H9 (cell line): ENCODE results near the gene PHF21B. TPM values are rescaled to one million over a fixed set of nuclear protein-coding genes. Genes with fewer than 3 reads are reported as not detected.
A peak's percentile ranks its signal among the peaks of the same experiment; 100 is the strongest.
"Not testable (repeated sequence)": the region's sequence is repeated elsewhere in the genome, so short reads cannot be mapped to it uniquely, and the experiment has no call there.

Source experiments
- DNase-seq: peaks from one replicate; pipeline ENCODE4 v3.0.0-alpha.2; 2017
- H2AFZ ChIP-seq: one replicate; pipeline ENCODE4 v1.6.1; 2013; ENCODE audit warnings: mild to moderate bottlenecking, low read length, control low read depth, moderate library complexity
- H2AK5ac ChIP-seq: 2 replicates; pipeline ENCODE4 v1.6.1; 2013; ENCODE audit warnings: low read length, control low read depth, mixed read lengths; ENCODE audit not compliant: insufficient read length
- H2BK120ac ChIP-seq: one replicate; pipeline ENCODE4 v1.6.1; 2013; ENCODE audit warnings: low read depth, mild to moderate bottlenecking, low read length, control low read depth, inconsistent platforms; ENCODE audit not compliant: poor library complexity, severe bottlenecking
- H2BK12ac ChIP-seq: 2 replicates; pipeline ENCODE4 v1.6.1; 2013; ENCODE audit warnings: low read length, control low read depth, mixed read lengths, low read depth; ENCODE audit not compliant: insufficient read length
- H2BK15ac ChIP-seq: 2 replicates; pipeline ENCODE4 v1.6.1; 2013; ENCODE audit warnings: low read depth, low read length, control low read depth
- H2BK20ac ChIP-seq: one replicate; pipeline ENCODE4 v1.6.1; 2013; ENCODE audit warnings: low read depth, mild to moderate bottlenecking, low read length, control low read depth, inconsistent platforms; ENCODE audit not compliant: poor library complexity, severe bottlenecking
- H2BK5ac ChIP-seq: 2 replicates; pipeline ENCODE4 v1.6.1; 2013; ENCODE audit warnings: low read length, control low read depth, mixed read lengths; ENCODE audit not compliant: insufficient read length
- H3K14ac ChIP-seq: 2 replicates; pipeline ENCODE4 v1.6.1; 2013; ENCODE audit warnings: low read length, control low read depth; ENCODE audit not compliant: insufficient read depth
- H3K18ac ChIP-seq: 2 replicates; pipeline ENCODE4 v1.6.1; 2013; ENCODE audit warnings: low read depth, mild to moderate bottlenecking, mixed read lengths, low read length, control low read depth; ENCODE audit not compliant: insufficient read length
- H3K23ac ChIP-seq: 2 replicates; pipeline ENCODE4 v1.6.1; 2013; ENCODE audit warnings: low read length, control low read depth, mixed read lengths, low read depth; ENCODE audit not compliant: insufficient read length
- H3K23me2 ChIP-seq: 2 replicates; pipeline ENCODE4 v1.6.1; 2013; ENCODE audit warnings: low read depth, mild to moderate bottlenecking, mixed read lengths, low read length, control low read depth; ENCODE audit not compliant: insufficient read length, poor library complexity, severe bottlenecking
- H3K27ac ChIP-seq: 2 replicates; pipeline ENCODE4 v1.5.1; 2013; ENCODE audit warnings: low read length, control low read depth, mixed read lengths, low read depth; ENCODE audit not compliant: insufficient read length
- H3K27me3 ChIP-seq: 2 replicates; pipeline ENCODE4 v1.6.1; 2013; ENCODE audit warnings: low read length, control low read depth, inconsistent platforms; ENCODE audit not compliant: insufficient read depth
- H3K4ac ChIP-seq: 2 replicates; pipeline ENCODE4 v1.6.1; 2013; ENCODE audit warnings: low read depth, mild to moderate bottlenecking, control low read depth, inconsistent platforms, low read length, moderate library complexity
- H3K4me1 ChIP-seq: 2 replicates; pipeline ENCODE4 v1.6.1; 2013; ENCODE audit warnings: low read length, control low read depth, inconsistent platforms; ENCODE audit not compliant: insufficient read depth
- H3K4me2 ChIP-seq: 2 replicates; pipeline ENCODE4 v1.6.1; 2013; ENCODE audit warnings: low read length, control low read depth, mixed read lengths; ENCODE audit not compliant: insufficient read length, insufficient read depth
- H3K56ac ChIP-seq: 2 replicates; pipeline ENCODE4 v1.6.1; 2013; ENCODE audit warnings: low read depth, mild to moderate bottlenecking, mixed read lengths, low read length, control low read depth; ENCODE audit not compliant: insufficient read length
- H3K79me1 ChIP-seq: 2 replicates; pipeline ENCODE4 v1.6.1; 2013; ENCODE audit warnings: low read depth, mild to moderate bottlenecking, moderate library complexity, low read length, control low read depth, inconsistent platforms; ENCODE audit not compliant: insufficient read depth, poor library complexity, severe bottlenecking
- H3K79me2 ChIP-seq: 2 replicates; pipeline ENCODE4 v1.6.1; 2013; ENCODE audit warnings: low read length, control low read depth, inconsistent platforms; ENCODE audit not compliant: insufficient read depth
- H3K9ac ChIP-seq: 2 replicates; pipeline ENCODE4 v1.6.1; 2013; ENCODE audit warnings: low read length, control low read depth, mixed read lengths; ENCODE audit not compliant: insufficient read length; ENCODE audit errors: extremely low read depth
- H3K9me3 ChIP-seq: one replicate; pipeline ENCODE4 v1.6.1; 2013; ENCODE audit warnings: low read depth, low read length, inconsistent platforms; ENCODE audit not compliant: control insufficient read depth
- H3T11ph ChIP-seq: one replicate; pipeline ENCODE4 v1.6.1; 2013; ENCODE audit warnings: mild to moderate bottlenecking, low read length, control low read depth, inconsistent platforms
- H4K20me1 ChIP-seq: one replicate; pipeline ENCODE4 v1.6.1; 2013; ENCODE audit not compliant: control insufficient read depth, insufficient read length, insufficient read depth
- H4K5ac ChIP-seq: 2 replicates; pipeline ENCODE4 v1.6.1; 2013; ENCODE audit warnings: low read depth, mild to moderate bottlenecking, mixed read lengths, low read length, control low read depth; ENCODE audit not compliant: insufficient read length
- H4K8ac ChIP-seq: replicated peaks from 2 replicates; pipeline ENCODE4 v1.6.1; 2013; ENCODE audit warnings: low read length, control low read depth, mixed read lengths, low read depth; ENCODE audit not compliant: insufficient read length
- H4K91ac ChIP-seq: 2 replicates; pipeline ENCODE4 v1.6.1; 2013; ENCODE audit warnings: low read depth, mild to moderate bottlenecking, moderate library complexity, mixed read lengths, low read length, control low read depth; ENCODE audit not compliant: insufficient read length
- H3K27ac Mint-ChIP-seq, 3 experiments: 2 replicates in 2 of 3; 3 replicates in 1 of 3; pipeline ENCODE4 v1.8.0; 2020 to 2021; ENCODE audit warnings: mixed read lengths in 3 of 3, mild to moderate bottlenecking in 1 of 3, moderate library complexity in 1 of 3
- H3K27me3 Mint-ChIP-seq: 2 replicates; pipeline ENCODE4 v1.8.0; 2021; ENCODE audit warnings: low read depth, mild to moderate bottlenecking, moderate library complexity, mixed read lengths
- H3K36me3 Mint-ChIP-seq, 3 experiments: 2 replicates in 2 of 3; 3 replicates in 1 of 3; pipeline ENCODE4 v1.8.0; 2020 to 2021; ENCODE audit warnings: low read depth in 3 of 3, mixed read lengths in 3 of 3; ENCODE audit not compliant: insufficient read depth in 1 of 3
- H3K4me1 Mint-ChIP-seq, 2 experiments: 2 replicates each; pipeline ENCODE4 v1.8.0; 2020; ENCODE audit warnings: mixed read lengths in 2 of 2
- H3K4me3 Mint-ChIP-seq, 2 experiments: 2 replicates in 1 of 2; 3 replicates in 1 of 2; pipeline ENCODE4 v1.8.0; 2020 to 2021; ENCODE audit warnings: mild to moderate bottlenecking in 2 of 2, mixed read lengths in 2 of 2, moderate library complexity in 1 of 2
- H3K9me3 Mint-ChIP-seq, 2 experiments: 2 replicates in 1 of 2; 3 replicates in 1 of 2; pipeline ENCODE4 v1.8.0; 2020; ENCODE audit warnings: mild to moderate bottlenecking in 2 of 2, mixed read lengths in 2 of 2, moderate library complexity in 1 of 2
- CTCF ChIP-seq: fragments of 200-600 bp; sonication (generic); conservative IDR thresholded peaks from 3 replicates; pipeline ENCODE4 v1.8.0; 2021; ENCODE audit warnings: antibody characterized with exemption, mild to moderate bottlenecking
- WGBS: extraction: QIAGEN DNeasy Blood & Tissue Kit; methylation state at CpG from one replicate; pipeline ENCODE4 v1.1.7; 2013; ENCODE audit warnings: missing lambda C conversion rate, low lambda C conversion rate, mixed read lengths; ENCODE audit not compliant: insufficient read length; ENCODE audit errors: extremely low coverage; 5-methylcytosine and 5-hydroxymethylcytosine counted together
- total RNA-seq: library from RNA; stranded (reverse); gene quantifications from 2 replicates; pipeline ENCODE4 v1.2.1, GENCODE V29; 2021

Gene PHF21B
- total RNA-seq, 1 experiment from 2014 or later: 60.3 TPM

GRCh38 chr22:44962741-44963454, 46.9 kb downstream of the PHF21B start:
- Histone ChIP-seq H4K20me1 (no peaks in the 10 kb centered on the region), H2AK5ac (no peak overlapping the region), H3K9me3 (no peaks in the 10 kb centered on the region), H2BK20ac (no peak overlapping the region), H3K23me2 (no peaks in the 10 kb centered on the region), H3T11ph (no peak overlapping the region), H3K79me1 (no peaks in the 10 kb centered on the region), H3K27me3 (no peaks in the 10 kb centered on the region), H3K27ac (no peak overlapping the region), H3K23ac (no peak overlapping the region), H2BK120ac (no peak overlapping the region), H2AFZ (no peak overlapping the region), H3K4me2 (no peak overlapping the region), H3K4me1 (peaks cover 7% of the 10 kb centered on the region; the same call in 1 of the 2 replicates), H4K91ac (no peak overlapping the region), H2BK12ac (no peak overlapping the region), H3K9ac (no peak overlapping the region), H3K79me2 (no peaks in the 10 kb centered on the region; the same call in 1 of the 2 replicates), H3K18ac (no peak overlapping the region), H4K8ac (no peak overlapping the region), H3K56ac (no peak overlapping the region), H3K4ac (no peak overlapping the region), H2BK15ac (no peak overlapping the region), H3K14ac (no peak overlapping the region), H2BK5ac (no peak overlapping the region), H4K5ac (no peak overlapping the region)
- TF ChIP-seq CTCF: no peak
- no peaks in the 10 kb centered on the region; the same call in 1 of the 2 replicates for H3K27me3 Mint-ChIP-seq
- no peak for DNase-seq
- peaks cover 12 to 22% of the 10 kb centered on the region in 2 experiments for H3K9me3 Mint-ChIP-seq
- peak overlapping the region in 2 of 3 experiments; percentile 44 to 49; a peak in 2 of 7 replicates for H3K27ac Mint-ChIP-seq
- WGBS: no CpG with 5 or more reads among the region's 18 CpGs
- peaks cover 63% of the 10 kb centered on the region in 2 experiments for H3K4me1 Mint-ChIP-seq
- H3K4me3 Mint-ChIP-seq: no peak overlapping the region
- peaks cover 41 to 68% (median 66%) of the 10 kb centered on the region in 3 experiments for H3K36me3 Mint-ChIP-seq

- not testable (repeated sequence) for H2BK5ac ChIP-seq, H2BK120ac ChIP-seq, H3K14ac ChIP-seq, H3K23ac ChIP-seq, H3K9ac ChIP-seq, H3K56ac ChIP-seq, H3K27me3 ChIP-seq, H3T11ph ChIP-seq, H3K4me1 ChIP-seq, H2BK20ac ChIP-seq, H2BK12ac ChIP-seq, H3K4me3 Mint-ChIP-seq, H3K18ac ChIP-seq, H4K5ac ChIP-seq, H3K79me2 ChIP-seq, H4K20me1 ChIP-seq, H3K23me2 ChIP-seq, H3K79me1 ChIP-seq, H3K27ac ChIP-seq, H4K8ac ChIP-seq, H2AK5ac ChIP-seq, H4K91ac ChIP-seq, H2AFZ ChIP-seq, H2BK15ac ChIP-seq, H3K27me3 Mint-ChIP-seq, H3K4me2 ChIP-seq, H3K4ac ChIP-seq, H3K9me3 ChIP-seq, DNase-seq, H3K27ac Mint-ChIP-seq
- WGBS: no CpG with 5 or more reads among the region's 7 CpGs
- Mint-ChIP-seq H3K36me3 (peaks cover 41 to 57% (median 57%) of the 10 kb centered on the region in 3 experiments), H3K9me3 (peaks cover 12 to 22% of the 10 kb centered on the region in 2 experiments), H3K4me1 (peaks cover 67 to 68% of the 10 kb centered on the region in 2 experiments)
Observed at GRCh38 chr22:44961682-44962081, 48.1 kb downstream of the PHF21B start.
